Fibroblast of upper back skin (primary cell): ENCODE results near the gene ACACA.
A peak's percentile ranks its signal among the peaks of the same experiment; 100 is the strongest.

Experiments
- DNase-seq: peaks from one replicate; pipeline ENCODE4 v3.0.0-alpha.2; 2013

ACACA gene

DNA sequence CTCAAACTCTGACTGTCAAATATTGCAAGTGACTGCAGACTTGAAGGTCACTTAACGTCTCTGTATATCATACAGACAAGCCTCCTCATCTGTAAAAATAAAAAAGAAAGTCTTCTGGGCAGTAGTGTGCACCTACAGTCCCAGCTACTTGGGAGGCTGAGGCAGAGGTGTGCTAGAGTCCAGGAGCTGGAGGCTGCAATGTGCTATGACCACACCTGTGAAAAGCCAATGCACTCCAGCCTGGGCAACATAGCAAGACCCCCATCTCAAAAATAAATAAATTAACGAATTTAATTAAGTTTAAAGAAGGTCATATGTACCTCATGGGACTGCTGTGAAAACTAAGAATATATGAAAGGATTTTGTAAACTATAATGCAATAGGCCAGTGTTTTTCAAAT lies 65.8 kb downstream of the ACACA start:
- DNase-seq, result no peak

DNA sequence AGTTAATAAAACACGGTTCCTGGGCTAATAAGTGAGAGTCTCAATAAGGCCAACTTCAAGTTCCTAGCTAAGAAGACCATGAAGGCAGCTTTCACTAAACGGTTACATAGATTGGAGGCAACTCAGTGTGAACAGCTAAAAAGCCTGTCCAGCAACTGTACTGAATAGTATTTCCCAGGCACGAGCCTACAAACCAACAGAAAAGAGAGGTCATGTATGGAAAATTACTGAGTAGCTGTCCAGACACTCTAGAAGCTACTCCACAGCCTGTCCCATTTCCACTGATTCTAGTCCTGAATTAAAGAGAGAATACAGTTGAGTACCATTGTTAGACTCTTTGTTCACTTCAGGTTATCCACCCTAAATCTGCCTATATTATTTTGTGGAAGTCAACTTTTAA lies 67.3 kb downstream of the ACACA start:
- no peak for DNase-seq

DNA sequence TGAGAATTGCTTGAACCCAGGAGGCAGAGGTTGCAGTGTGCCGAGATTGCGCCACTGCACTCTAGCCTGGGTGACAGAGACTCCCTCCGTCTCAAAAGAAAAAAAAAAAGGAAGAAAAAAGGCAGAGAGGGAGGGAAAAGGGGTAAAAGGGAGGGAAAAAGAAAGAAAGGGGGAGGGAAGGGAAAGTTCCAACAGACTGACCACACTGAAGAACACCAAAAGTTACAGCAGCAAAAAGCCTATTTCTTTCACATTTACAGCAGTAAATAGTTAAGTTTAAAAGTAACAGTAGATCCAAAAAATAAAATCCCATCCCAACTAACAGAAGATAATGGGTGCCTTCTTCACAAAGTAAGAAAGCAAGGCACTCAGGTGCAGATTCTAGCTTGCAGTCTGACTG lies 67.8 kb downstream of the ACACA start:
- no peak for DNase-seq

GRCh38 chr17:37327341-37328090 lies 79.1 kb downstream of the ACACA start:
- peak; percentile 80 for DNase-seq

DNA sequence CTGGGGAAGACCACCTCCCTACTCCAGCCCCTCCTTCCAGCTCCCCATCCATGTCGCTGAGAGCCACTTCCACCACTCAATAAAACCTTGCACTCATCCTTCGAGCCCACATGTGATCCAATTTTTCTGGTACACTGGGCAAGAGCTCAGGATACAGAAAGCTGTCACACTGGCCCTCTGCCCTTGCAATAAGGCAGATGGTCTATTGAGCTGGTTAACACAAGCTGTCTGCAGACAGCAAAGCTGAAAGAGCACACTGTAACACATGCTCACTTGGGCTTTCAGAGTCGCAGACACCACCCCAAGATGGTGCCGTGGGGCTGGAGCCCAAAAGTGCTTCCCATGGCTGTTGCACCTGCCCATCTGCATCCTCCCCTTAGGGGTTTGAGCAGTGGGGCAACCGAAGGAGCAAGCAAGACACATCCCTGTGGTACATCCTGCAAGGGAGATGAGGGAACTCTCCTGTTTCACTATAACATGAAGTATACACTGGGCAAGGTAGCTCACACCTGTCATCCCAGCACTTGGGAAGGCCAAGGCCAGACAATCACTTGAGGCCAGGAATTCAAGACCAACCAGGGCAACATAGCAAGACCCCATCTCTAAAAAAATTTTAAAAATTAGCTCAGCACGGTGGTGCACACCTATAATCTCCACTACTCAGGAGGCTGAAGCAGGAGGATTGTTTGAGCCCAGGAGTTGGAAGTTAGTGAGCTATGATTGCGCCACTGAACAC lies 83.6 kb downstream of the ACACA start:
- no peak for DNase-seq

- no peak for DNase-seq
These were observed 84.5 kb downstream of the ACACA start for GRCh38 chr17:37322106-37322505.

DNA sequence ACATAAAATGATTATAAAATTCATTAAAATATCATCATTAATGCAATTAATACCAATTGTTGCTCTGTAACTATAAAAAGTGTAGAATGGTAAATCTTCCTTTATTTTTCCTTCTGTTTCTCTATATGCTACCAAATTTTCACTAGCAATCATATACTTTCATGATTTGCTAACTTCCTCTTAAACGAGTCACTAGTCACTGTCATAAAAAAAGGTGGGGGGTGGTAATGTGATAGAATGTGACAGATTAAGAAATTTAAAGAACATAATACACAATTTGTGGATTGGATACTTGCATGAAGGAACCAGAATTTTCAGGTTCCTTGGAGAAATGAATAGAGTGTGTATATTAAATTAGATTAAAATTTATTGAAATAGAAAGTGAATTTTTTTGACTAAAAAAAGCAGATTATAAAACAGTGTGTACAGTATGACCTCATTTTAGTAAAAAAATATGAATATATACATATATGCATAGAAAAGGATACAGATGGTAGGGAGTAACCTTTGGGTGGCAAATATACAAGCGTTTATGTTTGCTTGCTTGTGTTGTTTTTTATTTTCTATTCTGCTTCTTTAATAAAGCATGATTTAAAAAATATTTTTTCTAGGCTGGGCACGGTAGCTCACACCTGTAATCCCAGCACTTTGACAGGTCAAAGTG lies 87.6 kb downstream of the ACACA start:
- DNase-seq, result no peak

DNA sequence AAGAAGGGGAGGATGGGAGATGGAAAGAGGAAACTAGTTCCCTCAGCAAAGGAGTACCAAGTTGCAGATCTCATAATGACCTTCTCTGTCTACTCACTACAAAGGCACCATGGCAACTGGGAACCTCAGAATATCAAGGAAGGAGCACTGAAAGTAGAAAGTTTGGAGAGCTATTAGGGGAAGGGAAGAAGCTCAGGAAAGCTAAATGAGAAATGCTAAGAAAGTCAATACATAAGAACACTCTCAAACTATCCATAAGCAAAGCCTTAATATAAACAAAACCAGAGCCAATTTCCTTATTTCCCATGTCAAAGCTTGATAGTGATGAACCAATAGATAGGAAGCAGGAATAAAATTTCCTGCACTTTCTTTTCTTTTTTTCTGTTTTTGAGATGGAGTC lies 88.8 kb downstream of the ACACA start:
- no peak for DNase-seq

GRCh38 chr17:37315601-37316000 lies 91.0 kb downstream of the ACACA start:
- no peak for DNase-seq

DNA sequence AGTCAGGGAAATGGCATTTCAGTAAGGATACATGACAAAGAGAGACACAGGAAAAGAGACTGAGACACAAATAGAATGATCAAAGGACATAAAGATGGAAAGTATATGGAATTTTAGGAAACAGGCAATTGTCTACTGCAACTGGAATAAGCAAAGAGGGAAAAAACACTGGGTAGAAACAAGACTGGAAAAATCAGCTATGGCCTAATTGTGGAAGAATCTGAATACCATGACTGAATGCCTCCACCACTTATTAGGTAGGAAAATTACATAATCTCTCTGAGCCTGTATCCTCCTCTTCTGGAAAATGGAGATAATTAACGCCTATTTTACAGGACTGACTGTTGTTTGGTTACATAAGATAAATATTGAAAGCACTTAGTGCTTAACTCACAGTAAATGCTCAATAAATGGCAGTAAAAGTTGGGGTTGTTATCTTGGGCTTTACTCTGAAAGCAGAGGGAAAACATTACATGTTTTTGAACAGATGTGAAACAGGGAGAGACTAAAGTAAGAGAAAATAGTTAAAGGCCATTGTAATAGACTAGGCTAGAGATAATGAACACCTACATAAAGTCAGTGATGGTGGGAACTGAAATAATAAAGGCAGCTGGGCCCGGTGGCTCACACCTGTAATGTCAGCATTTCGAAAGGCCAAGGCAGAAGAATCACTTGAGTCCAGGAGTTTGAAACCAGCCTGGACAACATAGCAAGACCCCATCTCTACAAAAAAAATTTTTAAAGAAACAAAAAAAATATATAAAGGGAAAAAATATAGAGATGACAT lies 94.3 kb downstream of the ACACA start:
- no peak for DNase-seq

- no peak for DNase-seq
These were observed 95.7 kb downstream of the ACACA start for GRCh38 chr17:37310940-37311339.

DNA sequence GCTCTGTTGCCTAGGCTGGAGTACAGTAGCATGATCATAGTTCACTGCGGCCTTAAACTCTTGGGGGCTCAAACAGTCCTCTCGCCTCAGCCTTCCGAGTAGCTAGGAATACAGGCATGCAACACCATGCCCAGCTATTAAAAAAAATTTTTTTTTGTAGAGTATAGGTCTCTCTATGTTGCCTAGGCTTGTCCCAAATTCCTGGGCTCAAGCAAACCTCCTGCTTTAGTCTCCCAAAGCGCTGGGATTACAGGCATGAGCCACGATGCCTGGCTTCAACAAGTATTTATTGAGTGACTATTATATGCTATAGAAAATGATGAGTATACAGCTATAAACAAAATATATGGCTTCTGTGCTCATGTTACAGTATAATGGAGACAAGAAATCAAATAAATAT lies 97.6 kb downstream of the ACACA start:
- DNase-seq, result no peak

GRCh38 chr17:37305406-37305905 lies 101.2 kb downstream of the ACACA start:
- DNase-seq, result no peak

- no peak for DNase-seq
These were observed 105.3 kb downstream of the ACACA start for GRCh38 chr17:37301288-37301687.

DNA sequence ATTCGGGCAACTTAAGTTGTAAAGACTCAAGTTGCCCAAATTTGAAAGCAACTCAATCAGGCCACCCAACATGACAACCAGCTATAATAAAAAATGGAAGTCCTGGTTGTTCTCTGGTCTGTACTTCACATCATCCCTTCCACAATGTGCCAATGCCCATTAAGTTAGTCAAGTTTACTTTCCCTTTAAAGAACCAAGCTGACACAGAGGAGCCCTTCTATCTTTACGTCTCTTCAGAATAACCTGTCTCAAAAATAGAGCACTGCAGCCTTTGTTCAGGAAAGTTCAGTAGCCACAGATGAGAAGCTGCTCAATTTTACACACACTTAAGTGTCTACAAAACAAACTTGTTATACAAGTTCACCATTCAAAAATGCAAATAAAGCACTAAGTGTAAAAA lies 106.0 kb downstream of the ACACA start:
- no peak for DNase-seq

GRCh38 chr17:37299257-37299980 lies 107.2 kb downstream of the ACACA start:
- no peak for DNase-seq

- no peak for DNase-seq
These were observed 110.7 kb downstream of the ACACA start for GRCh38 chr17:37295888-37296287.

DNA sequence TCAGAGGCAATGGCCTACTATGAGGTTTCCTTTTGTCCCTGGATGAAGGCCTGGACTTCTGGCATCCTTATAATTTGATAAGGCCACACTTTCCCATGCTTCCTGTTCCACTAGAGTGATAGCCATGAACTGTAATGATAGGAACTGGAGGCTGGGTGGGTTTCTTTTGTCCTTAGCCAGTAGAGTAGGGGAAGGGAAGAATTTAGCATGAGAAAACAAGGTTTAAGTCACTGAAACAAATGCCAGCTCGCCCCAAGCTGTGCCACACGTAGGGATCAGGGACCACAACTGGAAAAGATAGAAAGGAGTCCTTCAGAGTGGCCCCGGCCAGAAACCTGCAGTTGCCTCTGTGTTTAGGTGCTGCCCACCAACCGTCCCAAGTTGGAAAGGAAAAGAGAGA lies 111.7 kb downstream of the ACACA start:
- no peak for DNase-seq

- no peak for DNase-seq
These were observed 112.9 kb downstream of the ACACA start for GRCh38 chr17:37293770-37294169.

DNA sequence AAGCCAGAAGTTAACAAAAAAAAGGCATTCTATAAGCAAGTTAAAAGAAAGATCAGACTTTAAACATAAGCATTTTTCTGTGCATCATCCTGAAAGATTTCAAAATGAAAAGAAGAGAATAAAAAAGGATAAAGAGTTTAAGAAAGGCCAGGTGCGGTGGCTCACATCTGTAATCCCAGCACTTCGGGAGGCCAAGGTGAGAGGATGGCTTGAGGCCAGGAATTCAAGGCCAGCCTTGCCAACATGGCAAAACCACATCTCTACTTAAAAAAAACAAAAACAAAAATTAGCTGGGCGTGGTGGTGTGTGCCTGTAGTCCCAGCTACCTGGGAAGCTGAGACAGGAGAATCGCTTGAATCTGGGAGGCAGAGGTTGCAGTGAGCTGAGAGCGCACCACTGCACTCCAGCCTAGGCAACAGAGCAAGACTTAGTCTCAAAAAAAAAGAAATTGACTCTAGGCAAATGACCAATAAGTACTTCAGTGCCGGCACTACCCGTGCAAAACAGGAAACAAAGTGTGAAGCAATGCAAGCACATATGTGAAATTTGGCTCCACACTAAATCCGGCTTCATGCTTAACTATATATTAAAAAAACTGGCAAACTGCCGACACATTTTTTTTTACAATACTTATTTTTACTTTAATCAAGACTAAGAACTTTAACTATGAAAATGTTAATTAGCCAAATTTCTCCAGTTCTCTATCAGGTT lies 114.1 kb downstream of the ACACA start:
- DNase-seq, result peak; percentile 16

GRCh38 chr17:37291351-37291750 lies 115.3 kb downstream of the ACACA start:
- DNase-seq, result no peak

DNA sequence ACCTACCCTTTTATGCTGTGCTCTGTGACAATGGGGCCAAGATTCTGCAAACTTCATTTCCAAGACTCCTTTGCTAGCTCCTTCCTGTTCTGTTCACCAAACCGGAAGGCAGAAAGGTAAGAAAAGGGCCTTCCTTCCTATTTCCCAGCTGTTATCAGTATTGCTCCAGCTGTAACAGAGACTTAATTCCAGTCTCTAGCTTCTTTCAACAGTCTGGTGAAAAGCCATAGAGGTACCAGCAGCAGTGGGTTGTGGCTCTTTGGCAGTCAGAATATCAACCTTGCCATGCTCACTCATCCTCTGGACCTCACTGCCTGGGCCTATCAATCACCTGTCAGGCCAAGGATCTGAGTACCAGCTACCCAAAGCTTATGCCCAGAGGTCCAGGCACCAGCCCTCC lies 120.2 kb downstream of the ACACA start:
- DNase-seq, result no peak
